Activated CD4-positive, CD25-positive, alpha-beta regulatory T cell treated with anti-CD3 and anti-CD28 coated beads, Interleukin-2, amount 50 U/mL, for 72 hours (primary cell): ENCODE data around the gene IL36B.

ENCODE experiments used
- DNase-seq: peaks from one replicate; pipeline ENCODE4 v3.0.0; 2021

The IL36B gene

GRCh38 chr2:113050921-113051895 is 1.5 kb downstream of the IL36B start:
- no peak for DNase-seq

- no peak for DNase-seq
Measured at GRCh38 chr2:113046465-113046864, 6.2 kb downstream of the IL36B start.

GRCh38 chr2:113041871-113042270 is 10.8 kb downstream of the IL36B start:
- DNase-seq, result no peak

GRCh38 chr2:113039719-113040118 is 12.9 kb downstream of the IL36B start:
- DNase-seq, result no peak

- DNase-seq, result no peak
Measured at GRCh38 chr2:113039158-113039557, 13.5 kb downstream of the IL36B start.

- DNase-seq, result no peak
Measured at GRCh38 chr2:113038291-113038690, 14.4 kb downstream of the IL36B start.

- DNase-seq, result no peak
Measured at GRCh38 chr2:113036763-113037162, 15.9 kb downstream of the IL36B start.

GRCh38 chr2:113034016-113034415 is 18.7 kb downstream of the IL36B start:
- DNase-seq, result no peak

GRCh38 chr2:113032737-113033136 is 19.9 kb downstream of the IL36B start:
- DNase-seq, result no peak

GRCh38 chr2:113028112-113028511 is 24.6 kb downstream of the IL36B start:
- no peak for DNase-seq

GRCh38 chr2:113027691-113028090 is 25.0 kb downstream of the IL36B start:
- DNase-seq, result no peak

- DNase-seq, result no peak
Measured at GRCh38 chr2:113025737-113026136, 26.9 kb downstream of the IL36B start.

GRCh38 chr2:113024764-113025163 is 27.9 kb downstream of the IL36B start:
- no peak for DNase-seq

- no peak for DNase-seq
Measured at GRCh38 chr2:113021312-113021711, 31.4 kb downstream of the IL36B start.

GRCh38 chr2:113018509-113018908 is 34.2 kb downstream of the IL36B start:
- no peak for DNase-seq

GRCh38 chr2:113015655-113016054 is 37.0 kb downstream of the IL36B start:
- no peak for DNase-seq

GRCh38 chr2:113015042-113015441 is 37.6 kb downstream of the IL36B start:
- no peak for DNase-seq

GRCh38 chr2:113014067-113014466 is 38.6 kb downstream of the IL36B start:
- no peak for DNase-seq

- DNase-seq, result no peak
Measured at GRCh38 chr2:113013336-113013661, 39.4 kb downstream of the IL36B start.

GRCh38 chr2:113012436-113013335 is 40.0 kb downstream of the IL36B start:
- no peak for DNase-seq

GRCh38 chr2:113011108-113011507 is 41.6 kb downstream of the IL36B start:
- DNase-seq, result no peak

GRCh38 chr2:113010088-113010487 is 42.6 kb downstream of the IL36B start:
- DNase-seq, result no peak

- DNase-seq, result no peak
Measured at GRCh38 chr2:113009622-113010021, 43.0 kb downstream of the IL36B start.

- DNase-seq, result no peak
Measured at GRCh38 chr2:113007250-113007649, 45.4 kb downstream of the IL36B start.
